H1 (cell line): ENCODE measurements around the gene CCR3. TPM values are rescaled to one million over a fixed set of nuclear protein-coding genes. Genes with fewer than 3 reads are reported as not detected.

Experiments used
- CTCF ChIA-PET: fragments of 300-600 bp; sonication (Branson Sonifier 250); formaldehyde crosslinking; loops from one replicate; lab custom pipeline; 2021; ENCODE audit not compliant: partially characterized antibody; lab: Charles Lee
- POLR2A ChIA-PET: fragments of 300-600 bp; sonication (Branson Sonifier 250); formaldehyde crosslinking; loops from one replicate; lab custom pipeline; 2021; ENCODE audit warnings: inconsistent platforms; ENCODE audit not compliant: partially characterized antibody; lab: Charles Lee
- DNase-seq, 2 experiments: peaks; one replicate each; pipeline versions ENCODE4 v3.0.0 to v3.0.0-alpha.2; 2010 to 2022; ENCODE audit warnings: low spot score in 2 of 2, low read depth in 1 of 2, mixed read lengths in 1 of 2
- FAIRE-seq: peaks from 2 replicates; lab custom pipeline; 2011; peaks lifted over from hg19 to GRCh38; lab: Jason Lieb, UNC
- H2AFZ ChIP-seq: 2 replicates; pipeline ENCODE4 v1.8.1; 2012; ENCODE audit warnings: low read length, inconsistent platforms
- H2AK5ac ChIP-seq: 2 replicates; pipeline ENCODE4 v1.6.1; 2013; ENCODE audit warnings: low read depth, low read length
- H2BK120ac ChIP-seq: replicated peaks from 2 replicates; pipeline ENCODE3; 2013; ENCODE audit warnings: low read depth, low read length, inconsistent platforms
- H2BK12ac ChIP-seq: 2 replicates; pipeline ENCODE4 v1.6.1; 2013; ENCODE audit warnings: low read depth, low read length
- H2BK15ac ChIP-seq: 2 replicates; pipeline ENCODE4 v1.6.1; 2013; ENCODE audit warnings: low read length
- H2BK20ac ChIP-seq: 2 replicates; pipeline ENCODE4 v1.6.1; 2013; ENCODE audit warnings: low read length
- H2BK5ac ChIP-seq: 2 replicates; pipeline ENCODE4 v1.6.1; 2013; ENCODE audit warnings: low read depth, low read length
- H3K14ac ChIP-seq: 2 replicates; pipeline ENCODE4 v1.6.1; 2013; ENCODE audit warnings: inconsistent platforms; ENCODE audit not compliant: insufficient read length
- H3K18ac ChIP-seq: 2 replicates; pipeline ENCODE4 v1.6.1; 2013; ENCODE audit warnings: low read length; ENCODE audit errors: extremely low read depth
- H3K23ac ChIP-seq: 2 replicates; pipeline ENCODE4 v1.6.1; 2013; ENCODE audit warnings: inconsistent platforms; ENCODE audit not compliant: insufficient read length
- H3K23me2 ChIP-seq: 2 replicates; pipeline ENCODE4 v1.6.1; 2013; ENCODE audit warnings: low read depth, low read length
- H3K27ac ChIP-seq: 2 replicates; pipeline ENCODE4 v1.6.1; 2011; ENCODE audit warnings: low read depth, low read length, inconsistent platforms
- H3K27me3 ChIP-seq, 4 experiments: replicated peaks in 1 of 4; 1 replicate in 1 of 4; 2 replicates in 3 of 4; pipeline versions ENCODE4 v1.6.1 to v1.8.1; 2011 to 2013; ENCODE audit warnings: low read length in 3 of 4, mild to moderate bottlenecking in 3 of 4, inconsistent platforms in 2 of 4, mixed read lengths in 2 of 4, moderate library complexity in 1 of 4; ENCODE audit not compliant: control insufficient read depth in 3 of 4, insufficient read depth in 3 of 4; ENCODE audit errors: extremely low read depth in 1 of 4
- H3K36me3 ChIP-seq, 4 experiments: 2 replicates each; pipeline versions ENCODE4 v1.6.1 to v1.8.1; 2011 to 2013; ENCODE audit warnings: mild to moderate bottlenecking in 4 of 4, low read length in 3 of 4, moderate library complexity in 2 of 4, control low read depth in 1 of 4, inconsistent platforms in 1 of 4; ENCODE audit not compliant: insufficient read depth in 4 of 4, control insufficient read depth in 2 of 4
- H3K4ac ChIP-seq: replicated peaks from 2 replicates; pipeline ENCODE3; 2013; ENCODE audit warnings: low read length, low read depth, mixed read lengths, inconsistent platforms; ENCODE audit not compliant: insufficient read length
- H3K4me1 ChIP-seq, 4 experiments: replicated peaks in 1 of 4; 1 replicate in 1 of 4; 2 replicates in 3 of 4; pipeline versions ENCODE4 v1.6.1 to v1.8.1; 2011 to 2013; ENCODE audit warnings: low read length in 3 of 4, inconsistent platforms in 2 of 4, mixed read lengths in 1 of 4; ENCODE audit not compliant: insufficient read depth in 4 of 4, control insufficient read depth in 3 of 4
- H3K4me2 ChIP-seq, 2 experiments: 2 replicates each; pipeline versions ENCODE4 v1.6.1 to v1.8.1; 2011 to 2013; ENCODE audit warnings: low read depth in 2 of 2, low read length in 2 of 2, control low read depth in 1 of 2, inconsistent platforms in 1 of 2, mild to moderate bottlenecking in 1 of 2; ENCODE audit not compliant: insufficient read depth in 1 of 2
- H3K4me3 ChIP-seq, 4 experiments: fragments of 200-600, 300-600 bp in 1 of 4; sonication (generic), shearing (Covaris generic), sonication (Bioruptor Twin) in 1 of 4; 2 replicates each; pipeline versions ENCODE4 v1.5.1 to v1.8.1; 2011 to 2016; ENCODE audit warnings: low read length in 4 of 4, low read depth in 3 of 4, control low read depth in 2 of 4, inconsistent platforms in 2 of 4, mild to moderate bottlenecking in 2 of 4, mixed read lengths in 1 of 4, moderate library complexity in 1 of 4; ENCODE audit not compliant: insufficient read depth in 2 of 4; ENCODE audit errors: extremely low read depth in 1 of 4
- H3K56ac ChIP-seq: replicated peaks from 2 replicates; pipeline ENCODE3; 2013; ENCODE audit warnings: low read depth, mild to moderate bottlenecking, mixed read lengths, low read length, inconsistent platforms; ENCODE audit not compliant: insufficient read length
- H3K79me1 ChIP-seq: 2 replicates; pipeline ENCODE4 v1.6.1; 2013; ENCODE audit warnings: low read depth, low read length, control low read depth
- H3K79me2 ChIP-seq, 2 experiments: 2 replicates each; pipeline versions ENCODE4 v1.6.1 to v1.8.1; 2012 to 2013; ENCODE audit warnings: low read length in 2 of 2, mild to moderate bottlenecking in 2 of 2, inconsistent platforms in 1 of 2; ENCODE audit not compliant: insufficient read depth in 2 of 2, control insufficient read depth in 1 of 2
- H3K9ac ChIP-seq, 4 experiments: replicated peaks in 1 of 4; 1 replicate in 1 of 4; 2 replicates in 3 of 4; pipeline versions ENCODE4 v1.6.1 to v1.8.1; 2011 to 2013; ENCODE audit warnings: low read depth in 3 of 4, low read length in 3 of 4, control low read depth in 2 of 4, mild to moderate bottlenecking in 2 of 4, moderate library complexity in 2 of 4, inconsistent platforms in 1 of 4; ENCODE audit errors: extremely low read depth in 1 of 4
- H3K9me3 ChIP-seq, 2 experiments: 2 replicates each; pipeline versions ENCODE4 v1.6.1 to v1.8.1; 2012 to 2013; ENCODE audit warnings: mild to moderate bottlenecking in 2 of 2, moderate library complexity in 2 of 2, control low read depth in 1 of 2, inconsistent platforms in 1 of 2, low read depth in 1 of 2, low read length in 1 of 2, mixed read lengths in 1 of 2; ENCODE audit not compliant: insufficient read depth in 2 of 2
- H4K20me1 ChIP-seq, 2 experiments: replicated peaks in 1 of 2; 2 replicates each; pipeline versions ENCODE3 to v1.8.1; 2011 to 2013; ENCODE audit warnings: inconsistent platforms in 2 of 2, low read length in 2 of 2, mild to moderate bottlenecking in 1 of 2; ENCODE audit not compliant: insufficient read depth in 2 of 2, control insufficient read depth in 1 of 2
- H4K5ac ChIP-seq: 2 replicates; pipeline ENCODE4 v1.6.1; 2013; ENCODE audit warnings: low read length, low read depth, mixed read lengths, inconsistent platforms; ENCODE audit not compliant: insufficient read length
- H4K8ac ChIP-seq: 2 replicates; pipeline ENCODE4 v1.8.0; 2013; ENCODE audit warnings: mild to moderate bottlenecking, moderate library complexity, low read length, inconsistent platforms; ENCODE audit not compliant: insufficient read depth; ENCODE audit errors: extremely low read depth
- H4K91ac ChIP-seq: replicated peaks from 2 replicates; pipeline ENCODE3; 2013; ENCODE audit warnings: low read length, mixed read lengths, inconsistent platforms; ENCODE audit not compliant: insufficient read length
- ASH2L ChIP-seq: fragments of 200-600, 300-600 bp; sonication (generic); IDR thresholded peaks from one replicate; pipeline ENCODE4 v1.7.1; 2017; ENCODE audit warnings: low read length
- NRF1 ChIP-seq: IDR thresholded peaks from 2 replicates; pipeline ENCODE4 v1.6.1; 2011; ENCODE audit warnings: mild to moderate bottlenecking, low read depth, low read length, improper control_type of control experiment
- POLR2AphosphoS5 ChIP-seq: IDR thresholded peaks from 2 replicates; pipeline ENCODE4 v1.6.1; 2011; ENCODE audit warnings: low read depth, low read length
- SIX5 ChIP-seq: IDR thresholded peaks from 2 replicates; pipeline ENCODE4 v1.6.1; 2011; ENCODE audit warnings: mild to moderate bottlenecking, low read depth, low read length
- WGBS, 2 experiments: shearing (Covaris generic) in 1 of 2; methylation state at CpG; one replicate each; pipeline versions ENCODE4 v1.1.6 to v1.1.7; 2013 to 2015; ENCODE audit warnings: low lambda C conversion rate in 2 of 2, mixed read lengths in 2 of 2, inconsistent platforms in 1 of 2, low coverage in 1 of 2, missing lambda C conversion rate in 1 of 2; ENCODE audit not compliant: insufficient replicate concordance in 2 of 2, insufficient coverage in 1 of 2, insufficient read length in 1 of 2; ENCODE audit errors: extremely low coverage in 1 of 2, missing lambda C conversion rate in 1 of 2; 5-methylcytosine and 5-hydroxymethylcytosine counted together
- polyA plus RNA-seq, 7 experiments: library from polyadenylated mRNA; depleted of rRNA in 3 of 7; stranded (reverse) in 5 of 7; unstranded in 2 of 7; fragments of >200 nt in 5 of 7; fragments of 200-250 nt in 2 of 7; gene quantifications; 1 replicate in 5 of 7; 2 replicates in 1 of 7; 4 replicates in 1 of 7; pipeline versions ENCODE4 v1.2.1 to v1.2.3, GENCODE V29; 2011 to 2013; ENCODE audit warnings: missing spikeins in 2 of 7, mixed read lengths in 2 of 7
- total RNA-seq: library from RNA; stranded (reverse); fragmentation: NEBNext Ultra II Directional; extraction: Animal tissue kit (Norgen Biotek cat#: 25700); gene quantifications from 2 replicates; pipeline ENCODE4 v1.2.1, GENCODE V29; 2021

Gene CCR3
- total and polyA plus RNA-seq, 2 of the 8 experiments (the other 6 are each of a cell fraction or from before 2014, with no cell fraction given) = not detected

- no peak overlapping the region for H3K4ac ChIP-seq
- POLR2A ChIA-PET = no interaction called here
- no peak overlapping the region for H3K56ac ChIP-seq
- H3K4me2 ChIP-seq = no peak overlapping the region
- TF ChIP-seq NRF1 (no peak), ASH2L (no peak), SIX5 (no peak), POLR2AphosphoS5 (no peak)
- H2BK15ac ChIP-seq = no peak overlapping the region
- no peaks in the 10 kb centered on the region for H3K9me3 ChIP-seq
- H4K5ac ChIP-seq = no peak overlapping the region
- no peak overlapping the region for H3K23ac ChIP-seq
- no peaks in the 10 kb centered on the region for H3K36me3 ChIP-seq
- no peak overlapping the region for H4K8ac ChIP-seq
- DNase-seq = no peak
- CTCF ChIA-PET = interaction anchor here (0.6 kb wide), 1 partner anchor 108 kb away, joined by 3 read pairs; no protein-coding TSS in a partner anchor
- H3K79me1 ChIP-seq = no peaks in the 10 kb centered on the region
- H2BK12ac ChIP-seq = no peak overlapping the region
- H4K20me1 ChIP-seq = no peaks in the 10 kb centered on the region
- no peak overlapping the region for H3K9ac ChIP-seq
- H3K79me2 ChIP-seq = no peaks in the 10 kb centered on the region
- H3K18ac ChIP-seq = no peak overlapping the region
- WGBS, 2 experiments = 80% methylated on average over 7 of the region's 7 CpGs; no CpG with 5 or more reads in 1 of the 2 experiments
- no peaks in the 10 kb centered on the region for H3K23me2 ChIP-seq
- H2BK20ac ChIP-seq = no peak overlapping the region
- H2AFZ ChIP-seq = no peak overlapping the region
- H3K4me3 ChIP-seq = no peak overlapping the region
- H3K27me3 ChIP-seq = no peaks in the 10 kb centered on the region
- no peak overlapping the region for H2BK5ac ChIP-seq
- H3K27ac ChIP-seq = no peak overlapping the region
- H3K14ac ChIP-seq = no peak overlapping the region
- H2AK5ac ChIP-seq = no peak overlapping the region
- no peak for FAIRE-seq
- H4K91ac ChIP-seq = no peak overlapping the region
- H2BK120ac ChIP-seq = no peak overlapping the region
- H3K4me1 ChIP-seq = no peaks in the 10 kb centered on the region
Observed at GRCh38 chr3:46301122-46301835, 59.0 kb downstream of the CCR3 start.
